ENCODE measurements around the gene ABHD11.
"Not testable (repeated sequence)": the region's sequence is repeated elsewhere in the genome, so short reads cannot be mapped to it uniquely, and the experiment has no call there.

ABHD11 gene

DNA sequence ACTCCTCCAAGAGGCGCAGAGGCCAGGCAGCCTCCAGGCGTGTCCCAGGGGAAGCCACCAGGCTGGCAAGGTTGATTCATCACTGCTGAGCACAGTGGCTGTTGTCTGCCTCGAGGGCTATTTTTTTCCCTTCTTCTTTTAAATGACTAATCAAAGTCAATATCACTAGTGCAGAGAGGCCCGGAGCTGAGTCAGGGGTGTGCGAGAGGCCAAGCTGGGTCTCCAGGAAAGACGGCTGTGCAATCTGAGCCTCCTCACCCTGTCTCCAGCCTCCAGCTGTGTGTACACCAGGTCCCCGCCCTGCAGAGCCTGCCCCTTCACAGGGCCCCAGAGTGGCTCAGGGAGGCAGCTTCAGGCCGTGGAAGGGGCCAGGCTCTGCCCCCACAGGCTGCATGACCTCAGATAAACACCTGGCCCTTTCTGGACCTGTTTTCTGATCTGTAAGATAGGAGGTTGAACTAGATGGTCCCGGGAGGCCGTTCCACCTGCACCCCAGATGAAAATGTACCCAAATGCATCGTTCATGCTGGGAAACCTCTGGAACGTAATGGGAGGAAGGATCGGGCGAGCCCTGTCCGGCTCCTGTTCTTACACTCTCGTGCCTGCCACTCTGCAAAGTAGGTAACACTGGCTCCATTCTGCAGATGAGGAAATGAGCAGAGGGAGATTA lies 22.8 kb downstream of the ABHD11 start:
- Histone ChIP-seq H3K4me3 (ENCODE audit: low read length) (no peak overlapping the region), H3K27me3 (ENCODE audit: control insufficient read depth, low read length) (peaks cover 25% of the 10 kb centered on the region), H3K36me3 (ENCODE audit: control insufficient read depth, low read length) (no peaks in the 10 kb centered on the region), H3K79me2 (ENCODE audit: control insufficient read depth, low read length) (peaks cover 13% of the 10 kb centered on the region), H3K9me2 (replicated peaks; ENCODE audit: control insufficient read depth, low read length) (no peaks in the 10 kb centered on the region), H3F3A (ENCODE audit: control insufficient read depth, insufficient read depth) (no peaks in the 10 kb centered on the region), H3K4me1 (ENCODE audit: control insufficient read depth, low read length) (peaks cover 32% of the 10 kb centered on the region), H4K20me1 (ENCODE audit: control insufficient read depth, insufficient read depth, low read depth, low read length) (peaks cover 26% of the 10 kb centered on the region; the same call in 1 of the 2 replicates), H3K9me3 (ENCODE audit: control insufficient read depth, insufficient read depth, low read length) (no peaks in the 10 kb centered on the region), H3K27ac (ENCODE audit: low read depth, low read length) (no peak overlapping the region), H3K4me2 (ENCODE audit: low read length) (no peak overlapping the region)
- TF ChIP-seq EZH2phosphoT487 (IDR thresholded peaks at IDR 0.05; ENCODE audit: borderline replicate concordance, low read length) = no peak
- no peak for TF ChIP-seq CTCF (IDR thresholded peaks at IDR 0.05; ENCODE audit: low read depth, low read length, poor library complexity, severe bottlenecking)

DNA sequence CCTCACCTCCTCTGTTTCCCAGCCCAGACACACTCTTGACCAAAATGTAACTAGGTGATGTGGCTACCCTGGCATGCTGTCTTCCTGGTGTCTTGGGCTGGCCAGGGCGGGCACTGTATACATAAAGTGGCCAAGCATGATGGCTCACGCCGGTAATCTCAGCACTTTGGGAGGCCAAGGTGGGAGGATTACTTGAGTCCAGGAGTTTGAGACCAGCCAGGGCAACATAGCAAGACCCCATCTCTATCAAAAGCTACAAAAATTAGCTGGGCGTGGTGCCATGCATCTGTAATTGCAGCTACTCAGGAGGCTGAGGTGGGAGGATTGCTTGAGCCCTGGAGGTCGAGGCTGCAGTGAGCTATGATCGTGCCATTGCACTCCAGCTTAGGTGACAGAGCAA lies 25.3 kb downstream of the ABHD11 start:
- H3K9me2 ChIP-seq (replicated peaks; ENCODE audit: control insufficient read depth, low read length); H3K27ac ChIP-seq (ENCODE audit: low read depth, low read length); H3K4me3 ChIP-seq (ENCODE audit: low read length); H3K4me2 ChIP-seq (ENCODE audit: low read length); H3K79me2 ChIP-seq (ENCODE audit: control insufficient read depth, low read length); H3F3A ChIP-seq (ENCODE audit: control insufficient read depth, insufficient read depth); H3K36me3 ChIP-seq (ENCODE audit: control insufficient read depth, low read length); H3K9me3 ChIP-seq (ENCODE audit: control insufficient read depth, insufficient read depth, low read length): not testable (repeated sequence)
- H3K27me3 ChIP-seq (ENCODE audit: control insufficient read depth, low read length) = peaks cover 11% of the 10 kb centered on the region
- peaks cover 18% of the 10 kb centered on the region for H3K4me1 ChIP-seq (ENCODE audit: control insufficient read depth, low read length)
- peaks cover 21% of the 10 kb centered on the region; the same call in 1 of the 2 replicates for H4K20me1 ChIP-seq (ENCODE audit: control insufficient read depth, insufficient read depth, low read depth, low read length)

GRCh38 chr7:73712773-73713172 lies 25.8 kb downstream of the ABHD11 start:
- no peaks in the 10 kb centered on the region for H3K9me3 ChIP-seq (ENCODE audit: control insufficient read depth, insufficient read depth, low read length)

More at GRCh38 chr7:73712773-73713172, 25.8 kb downstream of the ABHD11 start:
- TF ChIP-seq CTCF (IDR thresholded peaks at IDR 0.05; ENCODE audit: low read depth, low read length, poor library complexity, severe bottlenecking) (no peak), EZH2phosphoT487 (IDR thresholded peaks at IDR 0.05; ENCODE audit: borderline replicate concordance, low read length) (no peak)
- Histone ChIP-seq H3K4me3 (ENCODE audit: low read length) (no peak overlapping the region), H4K20me1 (ENCODE audit: control insufficient read depth, insufficient read depth, low read depth, low read length) (peaks cover 15% of the 10 kb centered on the region; the same call in 1 of the 2 replicates), H3F3A (ENCODE audit: control insufficient read depth, insufficient read depth) (no peaks in the 10 kb centered on the region), H3K4me2 (ENCODE audit: low read length) (no peak overlapping the region), H3K9me2 (replicated peaks; ENCODE audit: control insufficient read depth, low read length) (no peaks in the 10 kb centered on the region), H3K4me1 (ENCODE audit: control insufficient read depth, low read length) (peaks cover 12% of the 10 kb centered on the region), H3K27me3 (ENCODE audit: control insufficient read depth, low read length) (peaks cover 5% of the 10 kb centered on the region), H3K36me3 (ENCODE audit: control insufficient read depth, low read length) (no peaks in the 10 kb centered on the region), H3K79me2 (ENCODE audit: control insufficient read depth, low read length) (peaks cover 2% of the 10 kb centered on the region), H3K27ac (ENCODE audit: low read depth, low read length) (no peak overlapping the region)

Measured in DOHH2 (cell line).